ENCODE data around the gene RNF220.

GRCh38 chr1:44603718-44604117 lies 198.7 kb downstream of the RNF220 start:
- TF ChIP-seq POLR2AphosphoS5 (IDR thresholded peaks at IDR 0.05; ENCODE audit: low read depth, low read length) (no peak), TAF1 (IDR thresholded peaks at IDR 0.05; ENCODE audit: borderline replicate concordance, low read depth, low read length) (no peak), POLR2A (IDR thresholded peaks at IDR 0.05; ENCODE audit: low read depth, low read length) (no peak)

Measured in GM12892 (cell line).